ENCODE measurements around the gene TEX35. TPM values are rescaled to one million over a fixed set of nuclear protein-coding genes. Genes with fewer than 3 reads are reported as not detected.
A peak's percentile ranks its signal among the peaks of the same experiment; 100 is the strongest.

The TEX35 gene
- total RNA-seq, 2 donors from 2014 or later, result not detected

GRCh38 chr1:178533121-178533946 lies 20.4 kb downstream of the TEX35 start:
- Histone ChIP-seq H3K27me3 (ENCODE audit: control insufficient read depth, insufficient read depth, low read length, poor library complexity, severe bottlenecking) (no peaks in the 10 kb centered on the region), H3K9me3 (ENCODE audit: control insufficient read depth, low read length) (no peaks in the 10 kb centered on the region), H3K4me3 (ENCODE audit: low read length) (no peak overlapping the region), H3K4me1 (ENCODE audit: control insufficient read depth, insufficient read depth, low read length) (peaks cover 10% of the 10 kb centered on the region), H3K27ac (ENCODE audit: low read depth, low read length) (no peak overlapping the region), H3K36me3 (ENCODE audit: control insufficient read depth, insufficient read depth, low read length) (no peaks in the 10 kb centered on the region), H3K9ac (ENCODE audit: extremely low read depth, low read length, poor library complexity, severe bottlenecking) (no peak overlapping the region)
- TF ChIP-seq, protein P1, sequence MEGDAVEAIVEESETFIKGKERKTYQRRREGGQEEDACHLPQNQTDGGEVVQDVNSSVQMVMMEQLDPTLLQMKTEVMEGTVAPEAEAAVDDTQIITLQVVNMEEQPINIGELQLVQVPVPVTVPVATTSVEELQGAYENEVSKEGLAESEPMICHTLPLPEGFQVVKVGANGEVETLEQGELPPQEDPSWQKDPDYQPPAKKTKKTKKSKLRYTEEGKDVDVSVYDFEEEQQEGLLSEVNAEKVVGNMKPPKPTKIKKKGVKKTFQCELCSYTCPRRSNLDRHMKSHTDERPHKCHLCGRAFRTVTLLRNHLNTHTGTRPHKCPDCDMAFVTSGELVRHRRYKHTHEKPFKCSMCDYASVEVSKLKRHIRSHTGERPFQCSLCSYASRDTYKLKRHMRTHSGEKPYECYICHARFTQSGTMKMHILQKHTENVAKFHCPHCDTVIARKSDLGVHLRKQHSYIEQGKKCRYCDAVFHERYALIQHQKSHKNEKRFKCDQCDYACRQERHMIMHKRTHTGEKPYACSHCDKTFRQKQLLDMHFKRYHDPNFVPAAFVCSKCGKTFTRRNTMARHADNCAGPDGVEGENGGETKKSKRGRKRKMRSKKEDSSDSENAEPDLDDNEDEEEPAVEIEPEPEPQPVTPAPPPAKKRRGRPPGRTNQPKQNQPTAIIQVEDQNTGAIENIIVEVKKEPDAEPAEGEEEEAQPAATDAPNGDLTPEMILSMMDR (conservative IDR thresholded peaks at IDR 0.05), result no peak
- peaks cover 2% of the 10 kb centered on the region for H3K27me3 Mint-ChIP-seq (ENCODE audit: insufficient read depth)
- peaks cover 16% of the 10 kb centered on the region for H3K4me1 Mint-ChIP-seq
- 92 to 93% methylated on average over 6 to 9 of the region's 9 CpGs for WGBS, 2 experiments (ENCODE audit: insufficient coverage in 1 of 2, insufficient read length in 1 of 2)
- H3K4me3 Mint-ChIP-seq, result no peak overlapping the region
- no peaks in the 10 kb centered on the region for H3K36me3 Mint-ChIP-seq (ENCODE audit: low read depth)
- no peaks in the 10 kb centered on the region for H3K9me3 Mint-ChIP-seq
- no peak overlapping the region for H3K27ac Mint-ChIP-seq
- DNase-seq, result peak; percentile 14

GRCh38 chr1:178534137-178534868 lies 21.4 kb downstream of the TEX35 start:
- no peak overlapping the region for H3K4me3 ChIP-seq (ENCODE audit: low read length)
- WGBS, 2 experiments (ENCODE audit: insufficient coverage in 1 of 2, insufficient read length in 1 of 2), result 93 to 94% methylated on average over 9 of the region's 9 CpGs
- no peaks in the 10 kb centered on the region for H3K27me3 ChIP-seq (ENCODE audit: control insufficient read depth, insufficient read depth, low read length, poor library complexity, severe bottlenecking)
- Mint-ChIP-seq H3K36me3 (ENCODE audit: low read depth) (no peaks in the 10 kb centered on the region), H3K4me3 (no peak overlapping the region), H3K27ac (no peak overlapping the region), H3K9me3 (no peaks in the 10 kb centered on the region), H3K4me1 (peaks cover 16% of the 10 kb centered on the region), H3K27me3 (ENCODE audit: insufficient read depth) (peaks cover 2% of the 10 kb centered on the region)
- H3K4me1 ChIP-seq (ENCODE audit: control insufficient read depth, insufficient read depth, low read length), result peaks cover 10% of the 10 kb centered on the region
- no peak overlapping the region for H3K27ac ChIP-seq (ENCODE audit: low read depth, low read length)
- H3K9ac ChIP-seq (ENCODE audit: extremely low read depth, low read length, poor library complexity, severe bottlenecking), result no peak overlapping the region
- TF ChIP-seq, protein P1 (conservative IDR thresholded peaks at IDR 0.05), result no peak
- no peaks in the 10 kb centered on the region for H3K36me3 ChIP-seq (ENCODE audit: control insufficient read depth, insufficient read depth, low read length)
- no peaks in the 10 kb centered on the region for H3K9me3 ChIP-seq (ENCODE audit: control insufficient read depth, low read length)
- DNase-seq, result peak; percentile 41

- peaks cover 16% of the 10 kb centered on the region for H3K4me1 Mint-ChIP-seq
- DNase-seq, result peak; percentile 31
- Histone ChIP-seq H3K4me3 (ENCODE audit: low read length) (no peak overlapping the region), H3K9me3 (ENCODE audit: control insufficient read depth, low read length) (no peaks in the 10 kb centered on the region), H3K36me3 (ENCODE audit: control insufficient read depth, insufficient read depth, low read length) (no peaks in the 10 kb centered on the region), H3K9ac (ENCODE audit: extremely low read depth, low read length, poor library complexity, severe bottlenecking) (no peak overlapping the region), H3K27me3 (ENCODE audit: control insufficient read depth, insufficient read depth, low read length, poor library complexity, severe bottlenecking) (no peaks in the 10 kb centered on the region), H3K4me1 (ENCODE audit: control insufficient read depth, insufficient read depth, low read length) (peaks cover 10% of the 10 kb centered on the region), H3K27ac (ENCODE audit: low read depth, low read length) (no peak overlapping the region)
- TF ChIP-seq, protein P1 (conservative IDR thresholded peaks at IDR 0.05), result no peak
- H3K4me3 Mint-ChIP-seq, result no peak overlapping the region
- H3K9me3 Mint-ChIP-seq, result no peaks in the 10 kb centered on the region
- H3K27ac Mint-ChIP-seq, result no peak overlapping the region
- peaks cover 5% of the 10 kb centered on the region for H3K27me3 Mint-ChIP-seq (ENCODE audit: insufficient read depth)
- 98 to 100% methylated on average over 1 to 5 of the region's 5 CpGs for WGBS, 2 experiments (ENCODE audit: insufficient coverage in 1 of 2, insufficient read length in 1 of 2)
- no peaks in the 10 kb centered on the region for H3K36me3 Mint-ChIP-seq (ENCODE audit: low read depth)
Measured at GRCh38 chr1:178536329-178536728, 23.4 kb downstream of the TEX35 start.
